AG10803 (cell line): ENCODE results near the gene GLCE.

Experiments used
- DNase-seq: peaks from one replicate; pipeline ENCODE4 v3.0.0; 2010; ENCODE audit warnings: low read depth
- H3K4me3 ChIP-seq: 2 replicates; pipeline ENCODE4 v1.5.1; 2011; ENCODE audit warnings: mild to moderate bottlenecking, low read length, control low read depth
- TF ChIP-seq, protein P1 (sequence below): conservative IDR thresholded peaks from 2 replicates; pipeline ENCODE4 v1.5.1; 2011; ENCODE audit warnings: mild to moderate bottlenecking, low read length, control low read depth, inconsistent platforms

Gene GLCE

GRCh38 chr15:69194854-69195253 is 34.4 kb downstream of the GLCE start:
- TF ChIP-seq, protein P1, sequence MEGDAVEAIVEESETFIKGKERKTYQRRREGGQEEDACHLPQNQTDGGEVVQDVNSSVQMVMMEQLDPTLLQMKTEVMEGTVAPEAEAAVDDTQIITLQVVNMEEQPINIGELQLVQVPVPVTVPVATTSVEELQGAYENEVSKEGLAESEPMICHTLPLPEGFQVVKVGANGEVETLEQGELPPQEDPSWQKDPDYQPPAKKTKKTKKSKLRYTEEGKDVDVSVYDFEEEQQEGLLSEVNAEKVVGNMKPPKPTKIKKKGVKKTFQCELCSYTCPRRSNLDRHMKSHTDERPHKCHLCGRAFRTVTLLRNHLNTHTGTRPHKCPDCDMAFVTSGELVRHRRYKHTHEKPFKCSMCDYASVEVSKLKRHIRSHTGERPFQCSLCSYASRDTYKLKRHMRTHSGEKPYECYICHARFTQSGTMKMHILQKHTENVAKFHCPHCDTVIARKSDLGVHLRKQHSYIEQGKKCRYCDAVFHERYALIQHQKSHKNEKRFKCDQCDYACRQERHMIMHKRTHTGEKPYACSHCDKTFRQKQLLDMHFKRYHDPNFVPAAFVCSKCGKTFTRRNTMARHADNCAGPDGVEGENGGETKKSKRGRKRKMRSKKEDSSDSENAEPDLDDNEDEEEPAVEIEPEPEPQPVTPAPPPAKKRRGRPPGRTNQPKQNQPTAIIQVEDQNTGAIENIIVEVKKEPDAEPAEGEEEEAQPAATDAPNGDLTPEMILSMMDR: no peak
- DNase-seq: no peak
- no peak overlapping the region for H3K4me3 ChIP-seq

- no peak overlapping the region for H3K4me3 ChIP-seq
- TF ChIP-seq, protein P1: no peak
- DNase-seq: no peak
These were observed 40.7 kb downstream of the GLCE start for GRCh38 chr15:69200832-69201745.

- TF ChIP-seq, protein P1: no peak
- DNase-seq: no peak
- H3K4me3 ChIP-seq: no peak overlapping the region
These were observed 45.6 kb downstream of the GLCE start for GRCh38 chr15:69206079-69206478.

DNA sequence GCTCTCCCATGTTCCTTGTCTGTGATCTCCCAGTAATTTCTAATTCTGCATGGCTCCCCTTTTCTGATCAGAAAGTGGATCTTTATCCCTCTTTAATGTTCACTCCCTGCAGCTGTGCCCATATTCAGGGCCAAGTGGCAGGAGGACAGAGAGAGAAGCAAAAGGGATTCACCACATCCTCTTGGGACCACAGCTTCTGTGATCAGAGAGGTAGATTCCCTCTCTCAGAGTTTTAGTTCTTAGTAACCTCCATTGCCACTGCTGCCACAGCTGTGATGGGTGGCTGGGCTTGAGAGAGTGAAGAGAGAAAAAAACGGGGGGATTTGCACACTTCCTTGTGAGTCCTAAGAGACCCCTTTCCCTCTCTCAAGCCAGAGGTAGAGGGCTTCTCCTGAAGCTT is 49.2 kb downstream of the GLCE start:
- DNase-seq: no peak
- TF ChIP-seq, protein P1: no peak
- H3K4me3 ChIP-seq: no peak overlapping the region

DNA sequence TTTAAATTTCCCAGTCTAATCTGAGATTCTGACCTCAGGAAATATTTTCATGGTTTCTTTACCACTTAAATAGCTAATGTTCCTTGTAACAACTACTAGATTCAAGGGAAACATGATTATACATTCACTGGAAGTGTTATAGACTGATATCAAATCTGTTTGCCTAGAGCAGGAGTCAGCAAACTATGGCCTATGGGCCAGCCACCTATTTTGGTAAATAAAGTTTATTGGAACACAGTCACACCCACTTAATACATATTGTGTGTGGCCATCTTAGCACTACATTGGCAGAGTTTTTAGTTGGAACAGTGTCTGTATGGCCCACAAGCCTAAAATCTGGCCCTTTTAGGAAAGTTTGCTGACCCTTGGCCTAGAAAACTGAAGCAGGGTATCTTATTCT is 50.1 kb downstream of the GLCE start:
- DNase-seq: no peak
- no peak overlapping the region for H3K4me3 ChIP-seq
- TF ChIP-seq, protein P1: no peak

DNA sequence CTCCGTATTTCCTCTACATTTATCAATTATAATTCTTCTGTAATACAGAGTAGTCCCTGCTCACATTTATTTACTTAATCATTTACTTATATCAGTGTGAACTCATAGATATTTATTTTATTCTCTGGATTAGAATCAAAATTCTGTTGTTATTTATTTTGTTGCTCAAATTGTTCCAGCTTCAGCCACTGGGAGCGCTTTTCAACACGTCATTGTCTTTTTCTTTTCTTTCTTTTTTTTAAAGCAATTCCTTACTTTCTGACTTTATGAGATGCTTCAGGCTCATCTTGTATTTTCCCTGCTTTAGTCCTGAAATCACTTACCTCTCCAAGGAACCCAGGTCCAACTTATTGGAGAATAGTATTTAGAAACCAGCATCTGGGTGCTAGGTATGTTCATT is 53.4 kb downstream of the GLCE start:
- no peak for DNase-seq
- TF ChIP-seq, protein P1: no peak
- no peak overlapping the region for H3K4me3 ChIP-seq
